Measurements from ENCODE around the gene CAND1.

CAND1 gene

DNA sequence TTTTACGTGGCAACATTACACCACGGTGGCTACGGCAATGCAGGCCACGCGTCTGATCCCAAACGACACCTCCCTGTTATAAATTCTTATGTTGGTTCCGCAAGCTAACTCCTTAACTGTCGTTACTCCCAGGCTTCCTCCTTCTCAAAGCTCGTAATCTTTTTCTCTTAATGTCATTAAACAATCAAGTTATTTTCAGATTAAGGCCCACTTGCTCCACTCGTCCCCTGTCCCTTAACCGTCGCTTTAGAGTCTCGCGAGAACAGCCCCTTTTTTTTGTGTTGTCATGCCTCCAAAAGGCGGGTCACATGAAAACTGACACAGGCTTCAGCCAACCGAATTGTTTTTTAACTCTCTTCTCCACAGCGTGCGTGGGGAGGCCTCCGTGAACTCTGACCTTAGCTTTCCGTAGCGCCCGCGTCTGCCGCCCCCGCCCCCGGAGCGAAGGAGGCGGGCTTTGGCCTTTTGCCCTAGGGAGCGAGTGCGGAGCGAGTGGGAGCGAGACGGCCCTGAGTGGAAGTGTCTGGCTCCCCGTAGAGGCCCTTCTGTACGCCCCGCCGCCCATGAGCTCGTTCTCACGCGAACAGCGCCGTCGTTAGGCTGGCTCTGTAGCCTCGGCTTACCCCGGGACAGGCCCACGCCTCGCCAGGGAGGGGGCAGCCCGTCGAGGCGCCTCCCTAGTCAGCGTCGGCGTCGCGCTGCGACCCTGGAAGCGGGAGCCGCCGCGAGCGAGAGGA, at the start of gene CAND1:
CAND1 (plus strand) TSS at position 463 of the 737 bp plus-strand sequence. CDS start 360 bp downstream, outside the sequence.
- DNase-seq (ENCODE audit: low read depth, low spot score) = peak; percentile 98

DNA sequence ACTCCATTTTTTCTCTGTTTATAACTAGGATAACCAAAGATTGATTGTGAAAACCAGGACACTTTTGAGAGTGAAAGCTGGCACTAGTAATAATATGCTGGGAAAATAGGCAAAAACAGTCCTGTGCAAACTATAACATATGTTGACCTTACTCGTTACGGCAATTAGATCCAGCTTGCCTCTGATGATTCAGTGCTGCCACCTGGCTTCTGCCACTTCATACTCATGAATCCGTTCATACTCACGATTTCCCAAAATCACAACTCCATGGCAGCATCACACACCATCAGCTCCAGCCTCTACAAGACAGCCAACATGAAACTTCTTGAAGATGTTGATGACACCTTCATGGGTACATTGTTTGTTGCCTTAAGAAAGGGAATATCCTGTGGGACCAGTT, 49.1 kb upstream of the CAND1 start:
- no peak for DNase-seq (ENCODE audit: low read depth, low spot score)

- DNase-seq (ENCODE audit: low read depth, low spot score) = peak; percentile 51
Measured at GRCh38 chr12:67222302-67222701, 46.9 kb upstream of the CAND1 start.

DNA sequence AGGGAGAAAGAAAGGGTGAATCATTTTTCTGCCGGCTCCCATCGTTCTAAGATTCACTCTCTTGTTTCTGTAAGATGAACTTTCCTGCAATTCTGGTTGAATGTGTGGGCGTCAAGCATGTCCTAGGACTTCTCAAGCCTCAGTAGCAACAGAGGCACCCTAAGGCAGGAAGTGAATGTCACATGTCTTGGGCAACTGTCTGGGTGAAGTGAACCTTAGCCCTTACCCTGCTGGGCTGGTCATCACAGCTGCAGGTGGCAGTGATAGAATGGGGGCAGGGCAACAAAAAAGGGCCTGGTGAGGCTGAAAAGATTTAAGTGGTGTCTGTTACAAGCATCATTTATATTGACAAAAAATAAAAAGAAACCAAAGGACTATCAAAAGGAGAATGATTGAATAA, 45.9 kb upstream of the CAND1 start:
- no peak for DNase-seq (ENCODE audit: low read depth, low spot score)

- peak; percentile 79 for DNase-seq (ENCODE audit: low read depth, low spot score)
Measured at GRCh38 chr12:67237231-67237630, 31.9 kb upstream of the CAND1 start.

DNA sequence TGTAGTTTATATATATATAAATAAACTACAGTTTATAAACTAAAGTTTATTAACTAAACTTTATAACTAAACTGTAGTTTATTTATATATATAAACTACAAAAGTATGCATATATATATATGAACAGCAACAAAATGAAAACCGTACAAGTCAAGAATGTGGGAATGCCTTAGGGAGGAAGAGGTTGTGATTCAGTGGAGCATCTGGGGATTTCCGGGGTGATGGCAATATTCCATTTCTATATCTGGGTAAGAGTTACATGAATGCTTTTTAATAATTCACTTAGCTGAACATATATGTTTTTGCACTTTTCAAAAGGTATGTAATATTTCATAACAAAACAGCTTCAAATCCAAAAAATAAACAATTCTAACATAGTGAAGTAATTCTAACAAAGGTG, 30.1 kb upstream of the CAND1 start:
- DNase-seq (ENCODE audit: low read depth, low spot score) = no peak

DNA sequence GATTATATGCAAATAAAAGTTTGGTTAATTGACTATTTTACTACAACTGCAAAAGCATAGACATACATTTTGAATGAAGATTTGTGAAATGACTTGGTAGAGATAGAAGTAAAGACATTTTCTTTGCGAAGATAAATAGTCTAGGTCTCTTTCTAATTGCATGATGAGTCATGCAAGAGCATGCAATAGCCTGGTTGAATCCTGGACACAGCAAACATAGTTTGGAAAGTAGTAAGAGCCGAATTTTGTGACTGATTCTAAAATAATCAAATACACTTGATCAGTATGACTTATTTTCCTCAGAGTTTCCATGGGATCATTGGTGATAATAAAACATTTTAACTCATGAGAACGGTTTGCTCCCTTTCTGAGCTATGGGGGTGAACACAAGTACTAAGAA, 27.7 kb upstream of the CAND1 start:
- no peak for DNase-seq (ENCODE audit: low read depth, low spot score)

- DNase-seq (ENCODE audit: low read depth, low spot score) = no peak
Measured at GRCh38 chr12:67243260-67243659, 25.9 kb upstream of the CAND1 start.

- no peak for DNase-seq (ENCODE audit: low read depth, low spot score)
Measured at GRCh38 chr12:67245571-67245970, 23.6 kb upstream of the CAND1 start.

- no peak for DNase-seq (ENCODE audit: low read depth, low spot score)
Measured at GRCh38 chr12:67251012-67251411, 18.1 kb upstream of the CAND1 start.

DNA sequence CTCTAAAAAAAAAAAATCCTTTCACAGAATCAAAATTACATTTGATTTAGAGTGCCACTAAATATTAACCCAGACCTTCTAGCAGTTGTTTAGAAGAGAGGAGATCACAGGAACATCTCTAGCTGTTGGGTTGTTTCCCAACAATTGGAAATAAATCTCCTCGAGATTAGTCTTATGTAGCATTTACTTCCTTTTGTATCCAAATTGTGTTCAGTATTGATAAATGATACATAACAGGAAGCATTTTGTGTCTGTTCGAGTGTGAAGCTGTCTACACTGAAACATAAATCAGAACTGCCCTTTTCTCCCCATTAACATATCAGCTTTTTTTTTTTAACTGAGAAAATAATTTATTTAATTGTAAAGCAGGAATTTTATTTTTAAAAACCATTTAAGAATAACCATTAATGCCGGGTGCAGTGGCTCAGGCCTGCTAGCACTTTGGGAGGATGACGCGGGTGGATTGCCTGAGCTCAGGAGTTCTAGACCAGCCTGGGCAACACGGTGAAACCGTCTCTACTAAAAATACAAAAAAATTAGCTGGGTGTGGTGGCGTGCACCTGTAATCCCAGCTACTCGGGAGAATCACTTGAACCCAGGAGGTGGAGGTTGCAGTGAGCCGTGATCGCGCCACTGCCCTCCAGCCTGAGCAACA, 14.7 kb upstream of the CAND1 start:
- no peak for DNase-seq (ENCODE audit: low read depth, low spot score)

DNA sequence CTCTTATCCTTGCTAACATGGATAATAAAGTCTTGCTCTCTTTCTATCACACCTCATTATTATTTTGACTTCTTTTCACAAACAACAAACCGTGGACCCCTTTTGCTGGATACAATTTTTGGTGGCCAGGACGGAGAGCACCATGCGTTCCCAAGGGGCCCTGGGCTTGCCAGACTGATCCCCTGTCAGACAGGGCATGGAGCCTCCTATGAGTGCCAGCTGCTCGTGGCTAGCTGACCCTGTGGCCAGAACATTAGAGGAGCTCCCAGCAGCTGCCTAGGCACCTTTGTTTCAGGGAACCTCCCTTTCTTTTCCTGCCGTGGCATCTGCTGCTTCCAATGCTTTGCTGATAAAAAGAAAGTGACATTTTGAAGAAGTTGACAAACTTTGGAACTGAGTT, 12.5 kb upstream of the CAND1 start:
- DNase-seq (ENCODE audit: low read depth, low spot score) = no peak

DNA sequence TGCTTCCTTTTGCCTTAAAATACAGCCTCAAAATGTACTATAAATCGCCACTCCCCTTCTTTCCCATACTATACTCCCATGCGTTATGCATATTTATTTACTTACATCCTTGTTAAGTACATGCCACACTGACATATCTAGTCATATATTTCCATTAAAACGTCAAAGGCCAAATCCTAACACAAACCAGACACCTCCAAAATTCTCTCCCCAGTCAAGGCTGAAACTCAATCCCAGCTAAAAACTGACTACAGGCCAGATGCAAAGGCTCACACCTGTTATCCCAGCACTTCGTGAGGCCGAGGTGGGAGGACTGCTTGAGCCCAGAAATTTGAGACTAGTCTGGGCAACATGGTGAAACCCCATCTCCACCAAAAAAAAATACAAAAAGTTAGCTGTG, 5.7 kb upstream of the CAND1 start:
- no peak for DNase-seq (ENCODE audit: low read depth, low spot score)

DNA sequence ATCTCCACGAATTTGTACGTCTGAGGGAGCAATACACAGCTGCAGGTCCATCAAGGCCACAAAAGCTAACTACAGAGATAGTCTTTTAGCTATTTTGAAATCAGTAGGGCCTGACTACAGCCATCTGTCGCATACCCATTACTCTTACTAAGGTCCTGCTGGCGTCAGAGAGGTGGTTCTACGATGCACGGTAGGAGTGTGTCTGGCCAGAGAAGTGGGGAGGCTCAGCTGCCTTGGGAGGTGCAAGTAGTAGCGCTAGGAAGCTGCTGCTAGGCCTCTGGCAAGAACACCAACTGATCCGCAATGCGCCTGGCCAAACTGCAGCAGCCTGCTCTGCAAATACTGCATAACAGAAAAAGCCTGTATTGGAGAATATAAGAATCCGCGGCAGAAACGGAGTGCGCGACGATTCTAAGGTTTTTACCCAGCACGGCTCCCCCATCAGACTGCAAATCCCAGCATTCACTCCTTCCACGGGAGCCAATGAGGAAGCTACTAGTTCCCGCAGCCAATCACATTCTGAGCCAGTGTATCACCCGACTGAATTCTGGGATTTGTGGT, 743 bp upstream of the CAND1 start:
- peak; percentile 98 for DNase-seq (ENCODE audit: low read depth, low spot score)

GRCh38 chr12:67269633-67270573, 745 bp downstream of the CAND1 start:
- peak; percentile 63 for DNase-seq (ENCODE audit: low read depth, low spot score)

- no peak for DNase-seq (ENCODE audit: low read depth, low spot score)
Measured at GRCh38 chr12:67270622-67271021, 1.5 kb downstream of the CAND1 start.

GRCh38 chr12:67271976-67272375, 2.8 kb downstream of the CAND1 start:
- no peak for DNase-seq (ENCODE audit: low read depth, low spot score)

- no peak for DNase-seq (ENCODE audit: low read depth, low spot score)
Measured at GRCh38 chr12:67274186-67274585, 5.0 kb downstream of the CAND1 start.

DNA sequence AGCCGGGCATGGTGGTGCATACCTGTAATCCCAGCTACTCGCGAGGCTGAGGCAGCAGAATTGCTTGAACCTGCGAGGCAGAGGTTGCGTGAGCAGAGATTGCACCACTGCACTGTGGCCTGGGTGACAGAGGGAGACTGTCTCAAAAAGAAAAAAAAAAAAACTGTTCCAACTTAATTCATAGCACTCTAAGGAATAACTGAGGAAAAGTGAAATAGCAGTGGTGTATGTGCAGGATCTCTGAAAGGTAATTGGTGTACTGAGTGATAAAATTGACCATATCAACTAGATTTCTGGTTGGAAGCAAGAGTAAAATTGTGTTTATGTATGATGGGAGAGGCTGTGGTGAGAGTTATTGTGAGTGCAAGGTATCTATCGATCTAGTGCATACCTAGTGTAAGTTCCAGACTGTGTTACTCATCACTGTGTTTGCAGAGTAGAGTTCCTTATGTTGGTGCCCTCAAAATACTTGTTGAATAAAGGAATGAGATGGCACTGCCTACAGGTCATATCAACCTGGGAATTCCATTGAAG, 6.3 kb downstream of the CAND1 start:
- DNase-seq (ENCODE audit: low read depth, low spot score) = no peak

GRCh38 chr12:67276421-67276820, 7.3 kb downstream of the CAND1 start:
- no peak for DNase-seq (ENCODE audit: low read depth, low spot score)

DNA sequence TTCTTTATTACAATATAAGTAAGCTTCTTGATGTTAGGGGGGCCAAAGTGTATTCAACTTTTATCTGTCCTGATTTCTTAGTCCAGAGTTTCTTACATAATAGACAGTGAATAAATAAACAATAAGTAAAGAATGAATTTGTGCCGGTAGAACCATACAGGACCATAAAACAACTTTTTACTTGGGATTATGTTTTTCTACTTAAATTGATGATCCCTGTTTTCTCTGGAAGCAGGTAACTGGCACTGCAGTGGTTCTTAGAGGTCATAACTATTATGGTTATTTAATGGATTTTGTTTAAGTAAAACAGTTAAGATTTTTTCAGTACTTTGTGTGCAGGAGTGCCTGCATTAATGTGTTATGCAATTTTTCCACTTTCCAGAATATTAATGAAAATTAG, 10.5 kb downstream of the CAND1 start:
- DNase-seq (ENCODE audit: low read depth, low spot score) = no peak

GRCh38 chr12:67280088-67280487, 10.9 kb downstream of the CAND1 start:
- DNase-seq (ENCODE audit: low read depth, low spot score) = no peak

Measured in ELF-1 (cell line).